Activated CD4-positive, alpha-beta T cell treated with anti-CD3 and anti-CD28 coated beads for 24 hours (primary cell): Measurements from ENCODE around the gene ATF7IP.
"Not testable (repeated sequence)": the region's sequence is repeated elsewhere in the genome, so short reads cannot be mapped to it uniquely, and the experiment has no call there.

Experiments
- DNase-seq, 2 donors: peaks; one replicate each; pipeline ENCODE4 v3.0.0-alpha.2; 2020; ENCODE audit warnings: low read depth in 2 of 2

The ATF7IP gene

DNA sequence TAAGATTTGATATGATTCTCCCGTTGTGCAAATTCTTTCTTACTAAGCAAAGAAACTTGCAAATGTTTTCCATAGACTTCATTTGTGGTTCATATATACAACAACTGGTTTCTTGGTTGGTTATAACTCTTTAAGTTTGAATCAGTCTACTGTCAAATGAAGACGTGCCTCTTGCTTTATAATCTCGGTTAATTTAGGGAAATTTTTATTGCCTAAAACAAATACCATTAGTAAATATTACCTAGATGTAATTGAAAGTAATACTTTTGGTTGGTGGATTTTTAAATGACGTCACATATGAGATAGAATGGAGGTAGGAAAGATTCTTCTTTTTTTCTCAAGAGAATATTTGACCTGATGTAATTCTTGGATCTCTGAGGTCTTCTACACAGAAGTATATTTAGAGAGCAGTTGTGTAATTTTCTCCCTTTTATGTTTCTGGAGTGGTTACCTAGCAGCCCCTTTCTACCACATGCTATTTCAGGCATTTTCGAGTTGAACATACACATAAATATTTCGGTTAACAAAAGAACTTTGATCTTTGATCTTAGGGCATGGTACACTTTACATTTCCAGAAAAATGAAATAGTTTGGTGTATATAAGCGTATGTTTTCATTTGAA lies 1.7 kb downstream of the ATF7IP start:
- no peak for DNase-seq

DNA sequence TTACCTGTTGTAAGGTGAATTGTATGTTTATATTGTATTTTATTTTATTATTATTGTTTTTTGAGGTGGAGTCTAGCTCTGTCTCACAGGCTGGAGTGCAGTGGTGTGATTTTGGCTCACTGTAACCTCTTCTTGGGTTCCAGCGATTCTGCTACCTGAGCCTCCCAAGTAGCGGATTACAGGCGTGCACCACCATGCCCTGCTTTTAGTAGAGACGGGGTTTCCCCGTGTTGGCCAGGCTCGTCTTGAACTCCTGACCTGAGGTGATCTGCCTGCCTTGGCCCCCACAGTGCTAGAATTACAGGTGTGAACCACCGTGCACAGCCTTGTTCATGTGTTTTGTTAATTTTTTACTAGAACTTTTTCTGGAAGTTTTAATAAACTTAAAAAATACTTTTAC lies 3.8 kb downstream of the ATF7IP start:
- no peak for DNase-seq

DNA sequence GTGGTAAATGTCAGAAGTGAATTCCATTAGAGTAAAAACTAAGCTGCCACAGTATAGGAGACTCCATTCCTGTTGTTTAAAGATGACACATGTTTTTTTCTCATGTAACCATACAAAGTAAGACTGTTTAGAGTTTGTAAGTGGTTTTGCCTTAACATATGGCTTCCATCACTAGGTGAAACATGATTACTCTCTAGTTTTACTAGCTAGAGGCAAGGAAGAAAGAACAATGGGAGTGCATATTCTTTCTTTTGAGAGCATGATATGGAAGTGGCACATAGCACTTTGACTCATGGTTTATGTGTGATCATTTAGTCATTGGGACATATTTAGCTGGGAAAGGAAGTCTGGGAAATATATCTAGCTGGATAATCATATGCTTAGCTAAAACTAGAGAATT lies 7.7 kb downstream of the ATF7IP start:
- no peak for DNase-seq

DNA sequence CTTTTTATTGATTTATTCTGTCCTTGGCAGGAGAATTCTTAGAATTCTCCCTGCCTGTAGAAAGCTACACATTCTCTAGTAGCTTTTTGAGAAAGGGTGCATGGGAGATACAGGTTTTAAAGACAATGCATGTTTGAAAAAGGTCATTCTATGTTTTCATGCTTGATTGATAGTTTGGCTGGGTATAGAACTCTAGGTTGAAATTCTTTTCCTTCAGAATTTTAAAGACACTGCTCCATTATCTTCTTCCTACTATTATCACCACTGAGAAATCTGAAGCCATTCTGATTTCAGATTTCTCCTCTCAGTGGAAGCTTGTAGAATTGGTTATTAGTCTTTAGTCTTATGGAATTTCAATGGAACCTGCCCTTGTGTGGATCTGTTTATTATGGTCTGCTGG lies 14.0 kb downstream of the ATF7IP start:
- DNase-seq: no peak

DNA sequence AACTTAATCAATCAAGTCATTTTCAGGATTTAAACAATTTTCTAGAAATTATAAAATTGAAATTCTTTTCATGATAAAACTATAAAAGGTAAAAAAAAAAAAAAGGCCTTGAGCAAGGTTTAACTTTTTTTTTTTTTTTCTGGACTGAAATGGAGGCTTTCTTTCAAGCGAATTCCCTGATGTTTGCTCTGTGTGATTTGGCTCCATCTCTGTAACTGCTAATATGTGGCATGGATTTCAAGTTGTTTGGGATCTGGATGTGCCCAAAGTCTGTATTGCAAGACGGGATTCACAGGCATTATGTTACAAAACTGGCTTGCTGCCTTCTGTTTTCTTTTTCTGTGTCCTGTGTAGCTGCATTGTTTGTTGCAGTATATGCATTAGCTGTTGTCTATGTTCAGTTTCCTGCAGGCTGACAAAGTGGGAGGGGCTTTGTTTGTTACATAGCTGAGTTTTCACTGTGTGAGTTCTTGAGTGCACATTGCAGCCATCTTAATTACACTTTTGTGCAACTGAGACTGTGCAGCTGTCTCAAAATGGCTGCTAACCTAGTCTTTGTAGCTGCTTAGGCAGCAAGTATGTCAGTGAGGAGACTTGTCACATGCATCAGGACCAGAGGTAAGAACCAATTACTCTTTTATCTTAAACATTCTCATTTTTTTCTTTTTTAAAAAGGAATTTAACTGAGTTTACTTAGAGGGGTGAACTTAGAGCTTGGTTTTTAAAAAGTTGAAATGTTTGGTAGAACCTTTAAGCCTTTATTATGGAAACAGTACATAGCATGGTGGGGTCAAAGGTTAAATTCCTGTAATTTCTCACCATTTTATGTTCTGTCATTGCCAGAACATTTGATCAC lies 19.5 kb downstream of the ATF7IP start:
- DNase-seq: peak in 1 of 2 donors; percentile 29

DNA sequence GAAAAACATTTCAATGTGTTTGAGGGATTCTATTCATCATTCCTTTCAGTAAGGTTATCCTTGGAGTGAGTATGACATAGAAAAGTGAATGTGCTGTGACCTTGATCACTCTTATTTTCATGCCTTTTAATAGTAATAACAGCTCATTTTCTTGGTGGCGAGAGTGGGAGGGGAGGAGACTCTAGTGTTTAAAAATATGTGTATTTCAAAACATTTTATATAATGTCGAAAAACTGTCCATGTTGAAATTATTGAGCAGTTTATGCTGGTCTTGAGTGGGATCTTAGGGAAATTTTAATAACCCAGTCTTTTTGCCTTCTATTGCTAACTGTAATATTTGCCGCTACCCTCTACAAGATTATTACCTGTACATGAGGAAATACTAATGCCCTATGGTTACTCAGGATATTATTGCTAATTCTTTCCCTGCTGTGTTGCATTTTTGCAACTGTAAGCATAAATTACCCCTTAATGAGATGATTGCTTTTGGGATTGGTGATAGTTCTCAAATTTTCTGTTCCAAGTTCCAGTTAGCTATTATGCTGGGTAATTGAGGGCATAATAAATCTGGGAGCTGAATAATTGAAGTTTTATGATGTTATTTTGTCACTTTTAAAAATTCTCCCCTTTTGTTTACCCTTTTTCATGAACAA lies 21.9 kb downstream of the ATF7IP start:
- no peak for DNase-seq

DNA sequence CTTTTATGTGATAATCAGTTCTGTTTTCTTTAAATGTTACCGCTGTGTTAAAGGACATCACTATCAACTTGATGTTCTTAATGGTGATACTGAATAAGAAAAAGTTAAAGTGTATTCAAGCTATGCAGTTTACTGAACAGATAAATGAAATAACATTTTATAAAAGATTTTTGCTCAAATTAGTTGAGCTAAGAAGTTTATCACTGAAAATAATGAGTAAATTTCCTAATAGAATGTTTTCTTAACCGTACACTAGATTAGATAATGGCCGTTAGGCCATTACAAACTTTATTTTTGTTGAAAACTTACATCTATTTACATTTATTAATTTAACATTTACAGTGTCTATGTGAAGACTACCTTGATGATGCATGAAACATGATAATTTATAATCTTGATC lies 25.0 kb downstream of the ATF7IP start:
- no peak for DNase-seq

DNA sequence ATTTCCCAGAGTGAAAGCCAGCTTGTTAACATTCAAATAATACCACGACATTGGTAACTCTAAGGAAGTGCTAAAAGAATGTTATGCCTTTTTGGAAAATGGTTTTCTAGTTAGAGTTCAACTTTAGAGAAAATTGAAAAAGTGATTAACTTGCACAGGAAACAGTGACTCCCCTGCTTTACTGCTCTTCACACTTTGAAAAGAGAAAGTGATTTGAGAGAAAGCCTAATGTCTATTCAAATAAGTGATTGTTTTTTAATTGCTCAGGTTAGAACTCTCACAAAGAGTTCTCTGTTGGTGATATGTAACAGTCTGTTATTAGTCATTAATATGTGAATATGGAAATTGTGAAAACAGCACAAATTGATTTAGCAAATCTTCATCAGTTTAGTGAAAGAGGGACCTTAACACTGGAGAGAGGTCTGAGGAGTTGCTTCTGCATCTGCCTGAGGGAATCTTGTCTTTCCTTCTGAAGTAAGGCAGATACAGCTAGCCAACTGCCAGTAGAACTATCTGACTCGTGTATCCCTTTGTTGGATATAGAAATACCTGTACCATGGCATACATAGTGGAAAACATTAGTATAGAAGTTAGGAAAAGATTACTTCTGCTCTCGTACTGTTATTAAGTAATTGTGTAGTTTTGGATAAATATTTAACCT lies 25.5 kb downstream of the ATF7IP start:
- DNase-seq: no peak

DNA sequence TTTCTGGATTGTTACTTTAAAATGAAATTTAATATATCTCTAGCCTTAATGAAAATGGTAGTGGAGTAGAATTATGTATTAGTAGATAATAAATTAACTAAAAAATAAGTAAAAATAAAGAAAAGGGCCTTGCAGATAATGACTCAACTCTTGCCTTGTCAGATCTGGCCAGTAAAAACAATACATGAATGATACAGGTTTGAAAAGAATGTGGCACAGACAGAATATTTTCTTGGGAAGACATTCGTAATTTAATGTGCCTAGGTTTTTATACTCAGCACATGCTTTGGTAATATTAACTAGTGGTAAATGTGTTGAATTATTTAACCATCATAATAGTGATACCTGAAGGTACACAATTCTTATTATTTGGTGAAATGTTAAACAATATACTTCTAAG lies 28.3 kb downstream of the ATF7IP start:
- no peak for DNase-seq

DNA sequence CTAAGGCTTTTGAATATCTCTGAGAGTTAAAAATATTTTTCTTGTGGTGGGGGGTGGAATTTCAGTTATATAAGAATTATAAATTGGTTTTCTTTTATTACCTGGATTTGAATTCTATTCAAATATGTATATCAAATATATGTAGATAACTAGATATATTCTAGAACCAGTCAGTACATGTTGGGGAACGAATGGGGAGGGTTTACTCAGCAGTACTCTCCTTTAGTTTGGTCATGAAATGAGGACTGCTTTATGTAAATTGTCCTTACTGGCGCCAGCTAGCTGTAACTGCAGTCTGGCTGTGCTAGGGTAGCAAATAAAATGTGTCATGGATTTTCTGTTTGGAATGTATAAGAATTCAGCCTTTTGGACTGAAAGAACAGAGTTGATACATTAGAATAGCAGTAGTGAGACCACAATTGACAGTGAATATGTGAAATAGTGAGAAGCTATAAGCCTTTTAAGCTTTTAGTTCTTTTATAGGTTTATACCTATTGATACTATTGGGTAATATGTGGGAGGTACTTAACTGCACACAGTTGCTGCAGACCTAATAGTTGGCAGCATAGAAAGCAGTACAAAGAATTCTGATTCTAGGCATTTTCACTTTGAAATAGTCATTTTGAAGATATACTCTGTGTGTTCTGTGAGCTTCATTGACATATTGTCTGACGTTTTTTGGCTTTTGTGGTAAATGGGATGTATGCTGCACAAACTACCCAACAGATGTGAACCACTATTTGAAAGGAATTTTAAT lies 29.0 kb downstream of the ATF7IP start:
- no peak for DNase-seq

DNA sequence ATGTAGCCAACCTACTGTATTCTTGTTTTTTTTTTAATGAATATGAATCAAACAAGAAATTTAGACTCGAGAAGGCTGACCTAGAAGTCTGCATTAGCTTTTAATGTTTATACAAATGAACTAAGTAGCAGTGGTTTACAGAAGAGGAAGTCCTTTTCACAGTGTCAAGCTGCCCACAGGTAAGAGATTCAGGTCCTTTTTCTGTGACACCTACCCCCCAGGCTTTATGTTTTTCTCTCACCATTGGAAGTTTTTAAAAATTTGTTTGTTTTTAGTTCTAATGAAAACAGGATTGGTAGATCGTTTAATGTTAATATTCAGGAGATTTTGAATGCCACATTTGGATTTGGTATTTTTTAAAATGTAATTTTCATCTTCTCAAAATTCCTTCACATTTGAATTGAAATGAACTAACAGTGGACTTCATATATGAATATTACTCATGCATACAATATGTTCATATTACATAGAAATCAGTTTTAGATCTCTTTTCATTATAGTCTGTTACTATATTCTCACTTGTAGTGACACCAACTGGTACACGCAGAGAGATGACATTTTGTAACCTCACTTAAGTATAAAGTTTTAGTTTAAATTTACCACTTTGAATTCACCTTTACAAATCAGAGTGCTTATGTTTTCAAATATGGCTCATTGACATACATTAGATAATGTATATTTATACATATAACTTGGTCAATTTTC lies 29.7 kb downstream of the ATF7IP start:
- DNase-seq: no peak

DNA sequence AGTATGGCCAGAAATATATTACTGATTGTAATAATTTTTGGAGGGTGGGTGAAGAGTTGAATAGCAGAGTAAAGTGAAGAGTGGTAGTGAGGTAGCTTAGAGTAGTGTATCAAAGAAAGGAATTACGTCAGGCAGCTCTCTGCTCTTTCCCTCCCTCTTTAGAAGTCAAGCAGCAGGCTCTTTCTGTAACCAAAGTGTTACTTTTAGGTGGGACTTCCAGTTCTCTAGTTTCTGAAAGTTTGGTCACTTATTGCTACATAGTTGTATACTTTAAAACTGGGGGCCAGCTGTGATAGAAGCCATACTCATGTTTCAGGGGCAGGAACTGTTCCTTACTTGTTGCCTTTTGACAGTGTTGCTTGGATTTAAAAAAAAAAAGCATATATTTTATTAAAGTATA lies 30.6 kb downstream of the ATF7IP start:
- no peak for DNase-seq

DNA sequence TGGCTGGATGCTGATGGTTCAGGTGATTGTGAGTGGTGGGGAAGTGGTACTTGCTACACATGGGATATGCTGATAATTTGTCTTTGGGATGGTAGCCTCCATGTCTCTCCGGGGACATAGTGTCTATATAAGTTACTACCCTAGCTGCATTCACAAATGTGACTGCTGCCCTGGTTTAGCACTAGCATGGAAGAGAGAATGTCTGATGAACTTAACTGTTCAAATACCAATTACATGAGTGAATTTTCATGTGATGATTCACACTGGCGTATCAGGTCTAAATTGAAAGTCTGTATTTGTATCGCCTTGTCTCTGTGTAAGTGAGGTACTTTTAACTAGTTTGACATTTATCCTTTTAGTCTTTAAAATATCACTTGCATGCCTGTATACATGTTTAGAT lies 34.4 kb downstream of the ATF7IP start:
- DNase-seq: no peak

DNA sequence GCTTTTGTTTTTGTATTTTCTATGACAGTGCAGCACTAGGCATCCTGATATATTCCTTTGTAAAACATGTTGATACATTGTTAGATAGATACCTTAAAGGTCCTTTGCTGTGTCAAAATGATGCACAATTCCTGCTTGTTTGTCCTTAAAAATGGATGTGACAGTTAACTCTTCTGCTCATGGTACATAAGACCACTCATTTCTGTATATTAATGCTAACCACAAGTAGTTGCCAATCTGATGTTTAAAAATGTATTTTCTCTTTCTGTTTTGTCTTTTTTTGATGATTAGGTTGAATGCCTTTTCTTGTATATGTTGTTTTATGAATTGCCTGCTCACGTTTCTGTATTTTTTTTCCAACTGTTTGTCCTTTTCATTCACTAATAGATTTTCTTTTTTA lies 35.1 kb downstream of the ATF7IP start:
- DNase-seq: no peak

DNA sequence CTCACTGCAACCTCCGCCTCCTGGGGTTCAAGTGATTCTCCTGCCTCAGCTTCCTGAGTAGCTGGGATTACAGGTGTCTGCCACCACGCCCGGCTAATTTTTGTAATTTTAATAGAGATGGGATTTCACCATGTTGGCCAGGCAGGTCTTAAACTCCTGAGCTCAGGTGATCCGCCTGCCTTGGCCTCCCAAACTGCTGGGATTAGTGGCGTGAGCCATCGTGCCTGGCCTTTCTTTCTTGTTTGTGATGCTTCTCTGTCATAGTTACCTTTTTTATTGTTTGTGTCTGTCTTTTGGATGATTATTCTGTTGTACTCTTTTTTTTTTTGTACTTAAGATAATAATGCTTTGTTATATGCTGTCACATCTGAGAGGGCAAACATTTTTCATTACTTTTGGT lies 35.8 kb downstream of the ATF7IP start:
- not testable (repeated sequence) for DNase-seq

DNA sequence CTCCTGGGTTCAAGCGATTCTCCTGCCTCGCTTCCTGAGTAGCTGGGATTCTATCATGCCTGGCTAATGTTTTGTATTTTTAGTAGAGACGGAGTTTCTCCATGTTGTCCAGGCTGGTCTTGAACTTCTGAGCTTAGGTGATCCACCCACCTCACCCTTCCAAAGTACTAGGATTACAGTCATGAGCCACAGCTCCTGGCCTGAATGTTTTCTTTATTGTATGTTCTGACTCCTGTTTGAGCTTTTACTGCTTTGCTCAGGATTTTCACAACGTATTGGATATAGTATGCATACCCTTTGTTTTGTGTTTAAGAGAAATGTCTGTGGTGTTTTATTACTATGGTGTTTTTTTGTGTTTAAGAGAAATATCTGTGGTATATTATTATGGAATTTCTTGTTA lies 37.2 kb downstream of the ATF7IP start:
- DNase-seq: no peak

DNA sequence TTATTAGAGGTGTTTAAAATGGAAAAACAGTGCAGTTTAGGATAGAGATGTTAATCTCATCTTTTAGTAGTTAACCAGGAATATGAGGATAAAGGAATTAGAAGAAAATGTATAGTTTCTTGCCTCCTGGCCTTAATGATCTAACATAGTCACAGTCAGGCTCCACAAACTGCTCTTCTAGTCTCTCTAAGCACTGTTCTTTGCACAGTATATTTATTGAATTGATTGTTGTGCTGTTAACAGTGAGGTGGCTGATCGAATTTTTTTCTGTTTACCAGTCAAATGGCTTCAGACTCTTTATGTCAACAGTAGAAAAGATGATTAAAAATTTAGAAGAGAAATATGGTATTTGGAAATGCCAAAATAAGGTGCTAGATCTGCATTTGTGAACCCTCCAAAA lies 37.8 kb downstream of the ATF7IP start:
- DNase-seq: no peak

DNA sequence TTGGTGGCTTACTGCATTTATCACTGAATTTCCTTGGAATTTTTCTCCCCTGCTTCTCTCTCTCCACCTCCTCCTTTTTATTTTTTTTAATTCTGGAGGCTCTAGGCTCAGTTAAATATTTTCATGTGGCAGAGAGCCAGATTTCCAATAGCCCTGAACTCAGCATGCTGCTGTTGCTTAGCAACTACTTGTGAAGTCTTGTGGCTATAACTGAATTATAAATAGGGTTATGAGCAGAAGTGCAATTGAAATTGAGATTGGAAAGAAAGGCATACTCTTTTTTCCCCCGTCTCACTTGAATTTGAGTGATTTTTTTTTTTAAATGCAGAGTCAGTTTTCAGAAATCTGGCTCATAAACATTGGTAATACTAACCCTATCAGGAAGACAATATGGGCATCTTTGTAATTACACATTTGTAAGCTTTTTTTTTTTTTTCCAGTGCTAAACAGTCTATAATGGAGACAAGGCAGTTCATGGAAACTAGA lies 38.3 kb downstream of the ATF7IP start:
- no peak for DNase-seq

DNA sequence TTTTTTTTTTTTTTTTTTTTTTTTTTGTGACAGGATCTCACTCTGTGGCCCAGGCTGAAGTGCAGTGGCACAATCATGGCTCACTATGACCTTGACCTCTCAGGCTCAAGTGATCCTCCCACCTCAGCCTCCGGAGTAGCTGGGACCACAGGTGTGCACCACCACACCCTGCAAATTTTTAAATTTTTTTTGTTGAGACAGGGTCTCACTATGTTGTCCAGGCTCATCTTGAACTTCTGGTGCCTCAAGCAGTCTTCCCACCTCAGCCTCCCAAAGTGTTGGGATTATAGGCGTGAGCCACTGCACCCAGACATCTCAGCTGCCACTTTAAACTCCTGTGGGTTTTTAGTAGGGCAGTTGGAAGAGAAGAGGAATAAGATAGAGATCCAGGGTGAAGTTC lies 39.9 kb downstream of the ATF7IP start:
- DNase-seq: not testable (repeated sequence)

DNA sequence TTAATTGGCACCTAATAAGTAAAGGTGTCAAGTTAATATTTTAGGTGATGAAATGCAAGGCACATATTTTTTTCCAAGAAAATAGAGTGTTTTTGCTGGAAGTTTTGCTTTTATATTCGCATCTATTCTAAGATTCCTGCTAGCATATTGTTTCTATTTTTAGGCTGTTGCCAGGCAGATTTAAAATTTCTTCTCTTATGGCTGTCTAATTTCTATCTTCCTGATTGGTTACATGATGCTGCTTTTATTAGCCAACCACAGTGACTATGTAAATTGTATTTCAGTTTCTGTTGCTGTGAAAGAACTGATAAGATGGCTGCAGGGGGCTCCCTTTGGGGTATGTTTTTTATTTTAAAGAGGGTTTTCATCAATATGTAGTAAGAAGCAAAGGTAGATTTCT lies 42.7 kb downstream of the ATF7IP start:
- DNase-seq: no peak

DNA sequence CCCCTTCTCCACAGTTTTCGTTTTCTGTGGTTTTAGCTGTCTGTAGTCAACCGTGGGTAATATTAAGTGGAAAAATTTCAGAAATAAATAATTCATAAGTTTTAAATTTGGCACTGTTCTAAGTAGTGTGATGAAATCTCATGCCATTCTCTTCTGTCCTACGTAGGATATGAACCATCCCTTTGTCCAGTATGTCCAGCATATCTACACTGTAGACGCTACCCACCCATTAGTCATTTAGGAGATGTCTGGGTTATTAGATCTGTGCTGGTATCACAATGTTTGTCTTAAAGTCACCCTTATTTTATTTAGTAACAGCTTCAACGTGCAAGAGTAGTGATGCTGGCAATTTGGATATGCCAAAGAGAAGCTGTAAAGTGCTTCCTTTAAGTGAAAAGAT lies 44.7 kb downstream of the ATF7IP start:
- no peak for DNase-seq
